ENCODE measurements around the gene COX7A2L.

The COX7A2L gene

DNA sequence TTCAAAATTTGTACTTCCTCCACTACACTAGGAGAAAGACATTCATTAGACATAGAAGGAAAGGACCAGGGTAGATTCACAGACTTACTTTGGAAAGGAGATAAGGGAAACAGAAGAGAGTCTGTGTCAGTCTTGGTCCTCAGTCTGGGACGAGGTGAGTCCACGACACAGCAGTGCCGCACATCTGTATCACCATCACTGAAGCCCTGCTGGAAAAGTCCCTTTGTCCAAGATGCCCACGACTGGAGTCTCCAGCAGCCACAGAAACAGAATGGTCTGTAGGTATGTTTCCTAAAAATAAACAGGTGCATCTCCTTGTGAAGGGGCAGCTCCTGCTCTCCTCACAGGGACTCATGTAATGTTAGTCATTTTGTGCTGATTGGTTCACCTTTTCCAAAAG, 27.4 kb downstream of the COX7A2L start:
- TF ChIP-seq, protein P1, sequence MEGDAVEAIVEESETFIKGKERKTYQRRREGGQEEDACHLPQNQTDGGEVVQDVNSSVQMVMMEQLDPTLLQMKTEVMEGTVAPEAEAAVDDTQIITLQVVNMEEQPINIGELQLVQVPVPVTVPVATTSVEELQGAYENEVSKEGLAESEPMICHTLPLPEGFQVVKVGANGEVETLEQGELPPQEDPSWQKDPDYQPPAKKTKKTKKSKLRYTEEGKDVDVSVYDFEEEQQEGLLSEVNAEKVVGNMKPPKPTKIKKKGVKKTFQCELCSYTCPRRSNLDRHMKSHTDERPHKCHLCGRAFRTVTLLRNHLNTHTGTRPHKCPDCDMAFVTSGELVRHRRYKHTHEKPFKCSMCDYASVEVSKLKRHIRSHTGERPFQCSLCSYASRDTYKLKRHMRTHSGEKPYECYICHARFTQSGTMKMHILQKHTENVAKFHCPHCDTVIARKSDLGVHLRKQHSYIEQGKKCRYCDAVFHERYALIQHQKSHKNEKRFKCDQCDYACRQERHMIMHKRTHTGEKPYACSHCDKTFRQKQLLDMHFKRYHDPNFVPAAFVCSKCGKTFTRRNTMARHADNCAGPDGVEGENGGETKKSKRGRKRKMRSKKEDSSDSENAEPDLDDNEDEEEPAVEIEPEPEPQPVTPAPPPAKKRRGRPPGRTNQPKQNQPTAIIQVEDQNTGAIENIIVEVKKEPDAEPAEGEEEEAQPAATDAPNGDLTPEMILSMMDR (IDR thresholded peaks at IDR 0.05), result no peak

DNA sequence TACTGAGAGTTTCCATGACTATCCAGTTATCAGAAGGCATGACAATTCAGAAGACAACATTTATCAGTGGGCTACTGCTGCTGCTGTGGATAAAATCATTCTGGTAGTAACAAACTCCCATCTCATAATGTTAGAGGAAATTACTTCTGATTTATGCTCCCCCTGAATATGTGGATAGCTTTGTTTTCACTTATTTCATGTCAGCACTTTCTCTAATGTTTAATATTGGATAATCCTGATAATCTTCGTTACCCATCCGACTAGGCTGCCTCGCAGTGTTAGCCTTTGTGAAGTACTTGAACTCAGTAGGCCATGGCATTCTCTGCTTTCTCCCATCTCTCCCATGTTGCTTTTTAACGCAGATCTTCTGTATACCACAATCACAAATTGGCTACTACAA, 28.4 kb downstream of the COX7A2L start:
- TF ChIP-seq, protein P1 (IDR thresholded peaks at IDR 0.05), result no peak

DNA sequence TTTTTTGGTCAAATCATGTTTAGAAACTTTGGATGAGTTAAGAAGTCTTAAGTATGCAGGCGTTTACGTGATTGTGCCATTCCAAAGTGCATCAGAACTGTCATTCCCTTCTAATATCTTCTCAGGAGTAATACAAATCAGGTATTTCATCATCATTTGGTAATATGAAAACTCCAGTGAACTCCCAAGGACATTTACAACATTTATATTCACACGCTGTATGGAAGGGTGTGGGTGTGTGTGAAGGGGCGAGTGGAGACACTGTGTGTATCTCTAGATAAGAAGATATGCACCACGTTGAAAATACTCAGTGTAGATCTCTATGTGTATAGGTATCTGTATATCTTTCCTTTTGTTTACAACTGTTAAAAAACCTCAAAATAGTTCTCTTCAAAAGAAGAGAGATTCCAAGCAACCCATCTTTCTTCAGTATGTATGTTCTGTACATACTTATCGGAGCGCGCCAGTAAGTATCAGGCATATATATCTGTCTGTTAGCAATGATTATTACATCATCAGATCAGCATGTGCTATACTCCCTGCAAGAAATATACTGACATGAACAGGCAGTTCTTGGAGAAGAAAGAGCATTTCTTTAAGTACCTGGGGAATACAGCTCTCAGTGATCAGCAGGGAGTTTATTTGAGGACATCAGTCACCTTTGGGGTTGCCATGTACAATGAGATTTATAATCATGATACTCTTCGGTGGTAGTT, 29.3 kb downstream of the COX7A2L start:
- TF ChIP-seq, protein P1 (IDR thresholded peaks at IDR 0.05), result no peak

DNA sequence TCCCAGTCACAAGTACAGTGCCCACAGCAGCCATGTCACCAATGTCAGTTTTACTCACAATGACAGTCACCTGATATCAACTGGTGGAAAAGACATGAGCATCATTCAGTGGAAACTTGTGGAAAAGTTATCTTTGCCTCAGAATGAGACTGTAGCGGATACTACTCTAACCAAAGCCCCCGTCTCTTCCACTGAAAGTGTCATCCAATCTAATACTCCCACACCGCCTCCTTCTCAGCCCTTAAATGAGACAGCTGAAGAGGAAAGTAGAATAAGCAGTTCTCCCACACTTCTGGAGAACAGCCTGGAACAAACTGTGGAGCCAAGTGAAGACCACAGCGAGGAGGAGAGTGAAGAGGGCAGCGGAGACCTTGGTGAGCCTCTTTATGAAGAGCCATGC, 31.3 kb downstream of the COX7A2L start:
- TF ChIP-seq, protein P1 (IDR thresholded peaks at IDR 0.05), result no peak

DNA sequence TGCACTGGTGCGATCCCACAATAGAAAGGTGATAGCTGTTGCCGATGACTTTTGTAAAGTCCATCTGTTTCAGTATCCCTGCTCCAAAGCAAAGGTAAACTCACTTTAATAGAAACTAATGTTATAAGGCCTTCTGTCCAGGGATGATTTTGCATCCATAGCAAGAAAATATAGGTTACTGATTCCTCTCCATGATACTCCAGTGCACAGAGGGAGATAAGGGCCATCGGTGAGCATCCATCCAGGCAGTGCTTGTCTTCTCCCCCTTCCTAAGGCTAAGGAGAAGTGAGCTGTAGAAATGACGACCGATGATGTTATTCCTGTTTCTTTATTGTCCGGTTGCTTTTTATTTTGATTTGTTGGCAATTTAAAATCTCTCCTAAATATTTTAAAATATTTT, 32.1 kb downstream of the COX7A2L start:
- TF ChIP-seq, protein P1 (IDR thresholded peaks at IDR 0.05), result no peak

DNA sequence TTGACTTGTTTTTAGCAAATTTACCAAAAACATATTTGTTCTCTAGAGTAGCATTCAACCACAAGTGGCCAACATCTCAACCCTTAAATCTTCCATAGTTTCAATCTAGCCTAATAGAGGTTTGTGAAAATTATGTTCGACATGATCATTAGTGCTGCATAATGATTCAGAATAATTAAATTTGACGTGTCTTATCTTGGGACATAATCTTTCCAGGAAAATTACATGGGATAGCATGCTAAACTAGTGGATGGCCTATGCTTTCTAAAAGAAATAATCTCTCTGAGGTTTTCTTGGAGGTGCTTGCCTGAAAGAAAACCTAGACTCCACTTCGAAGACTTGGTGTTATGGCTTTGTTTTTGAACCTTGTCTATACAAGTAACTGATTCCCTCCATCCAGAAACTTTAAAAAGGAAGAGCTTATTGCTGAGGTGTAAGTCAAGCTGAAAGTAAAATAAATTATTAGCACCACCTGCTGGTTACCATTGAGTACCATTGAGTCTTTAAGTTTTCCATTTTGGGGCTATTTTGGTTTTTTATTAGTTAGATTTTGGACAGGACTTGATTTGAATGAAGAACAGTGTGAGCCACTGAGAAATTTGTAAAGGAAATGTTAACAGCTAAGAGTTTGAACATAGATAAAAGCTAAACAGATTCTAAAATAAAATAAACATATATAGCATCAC, 32.7 kb downstream of the COX7A2L start:
- TF ChIP-seq, protein P1 (IDR thresholded peaks at IDR 0.05), result peak; percentile 51

DNA sequence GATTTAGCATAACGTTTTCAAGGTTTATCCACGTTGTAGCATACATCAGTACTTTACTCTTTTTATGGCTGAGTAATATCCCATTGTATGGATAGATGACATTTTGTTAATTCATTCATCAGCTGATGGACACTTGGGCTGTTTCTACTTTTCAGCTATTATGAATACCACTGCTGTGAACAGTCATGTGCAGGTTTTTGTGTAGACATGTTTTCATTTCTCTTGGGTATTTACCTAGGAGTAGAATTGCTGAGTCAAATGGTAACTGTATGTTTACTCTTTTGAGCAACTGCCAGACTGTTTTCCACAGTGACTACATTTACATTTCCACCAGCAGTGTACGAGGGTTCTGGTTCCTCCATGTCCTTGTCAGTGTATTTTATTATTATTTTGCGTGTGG, 33.9 kb downstream of the COX7A2L start:
- TF ChIP-seq, protein P1 (IDR thresholded peaks at IDR 0.05), result no peak
